Measurements from ENCODE around the gene LTBR.

GRCh38 chr12:6355491-6356373, 28.2 kb upstream of the LTBR start:
- TF ChIP-seq, protein P1, sequence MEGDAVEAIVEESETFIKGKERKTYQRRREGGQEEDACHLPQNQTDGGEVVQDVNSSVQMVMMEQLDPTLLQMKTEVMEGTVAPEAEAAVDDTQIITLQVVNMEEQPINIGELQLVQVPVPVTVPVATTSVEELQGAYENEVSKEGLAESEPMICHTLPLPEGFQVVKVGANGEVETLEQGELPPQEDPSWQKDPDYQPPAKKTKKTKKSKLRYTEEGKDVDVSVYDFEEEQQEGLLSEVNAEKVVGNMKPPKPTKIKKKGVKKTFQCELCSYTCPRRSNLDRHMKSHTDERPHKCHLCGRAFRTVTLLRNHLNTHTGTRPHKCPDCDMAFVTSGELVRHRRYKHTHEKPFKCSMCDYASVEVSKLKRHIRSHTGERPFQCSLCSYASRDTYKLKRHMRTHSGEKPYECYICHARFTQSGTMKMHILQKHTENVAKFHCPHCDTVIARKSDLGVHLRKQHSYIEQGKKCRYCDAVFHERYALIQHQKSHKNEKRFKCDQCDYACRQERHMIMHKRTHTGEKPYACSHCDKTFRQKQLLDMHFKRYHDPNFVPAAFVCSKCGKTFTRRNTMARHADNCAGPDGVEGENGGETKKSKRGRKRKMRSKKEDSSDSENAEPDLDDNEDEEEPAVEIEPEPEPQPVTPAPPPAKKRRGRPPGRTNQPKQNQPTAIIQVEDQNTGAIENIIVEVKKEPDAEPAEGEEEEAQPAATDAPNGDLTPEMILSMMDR (IDR thresholded peaks at IDR 0.05 in 4 of 5, conservative IDR thresholded peaks at IDR 0.05 in 1 of 5): no peak
- TF ChIP-seq POLR2A (IDR thresholded peaks at IDR 0.05): no peak

Data from gastrocnemius medialis (tissue), 4 donors.